OCI-LY7 (cell line): ENCODE data around the gene SRRM5. TPM values are rescaled to one million over a fixed set of nuclear protein-coding genes. Genes with fewer than 3 reads are reported as not detected.

Experiments
- BruUV-seq: library from RNA; stranded (reverse); fragments of 400-500 nt; replicated peaks from 2 replicates; lab custom pipeline; 2021; lab: Mats Ljungman, UMichigan
- CTCF ChIA-PET: fragments of 300-600 bp; sonication (Branson Sonifier 250); formaldehyde crosslinking; loops from one replicate; lab custom pipeline; 2022; ENCODE audit warnings: antibody characterized with exemption; ENCODE audit not compliant: unreplicated experiment; lab: Charles Lee
- POLR2A ChIA-PET: fragments of 300-600 bp; sonication (Branson Sonifier 250); formaldehyde crosslinking; loops from one replicate; lab custom pipeline; 2022; ENCODE audit warnings: antibody characterized with exemption; lab: Charles Lee
- DNase-seq: peaks from one replicate; pipeline ENCODE4 v3.0.0-alpha.2; 2015; ENCODE audit warnings: low spot score
- H2AFZ ChIP-seq: fragments of 200-600 bp; sonication (generic), shearing (Covaris generic); 2 replicates; pipeline ENCODE4 v1.6.1; 2014; ENCODE audit warnings: mild to moderate bottlenecking, antibody characterized with exemption, low read length, moderate library complexity
- H3K27ac ChIP-seq: fragments of 200-600 bp; sonication (generic); 2 replicates; pipeline ENCODE4 v1.5.1; 2014; ENCODE audit warnings: mixed run types, low read depth, mild to moderate bottlenecking, moderate library complexity, low read length, inconsistent platforms; ENCODE audit not compliant: poor library complexity, severe bottlenecking
- H3K36me3 ChIP-seq: fragments of 200-600 bp; sonication (generic); 2 replicates; pipeline ENCODE4 v1.6.1; 2014; ENCODE audit warnings: mild to moderate bottlenecking, antibody characterized with exemption, low read length, moderate library complexity, mixed read lengths; ENCODE audit not compliant: insufficient read depth
- H3K4me1 ChIP-seq: fragments of 200-600 bp; sonication (generic); 2 replicates; pipeline ENCODE4 v1.5.1; 2014; ENCODE audit warnings: mild to moderate bottlenecking, low read length; ENCODE audit not compliant: insufficient read depth, poor library complexity, severe bottlenecking
- H3K4me2 ChIP-seq: fragments of 200-600 bp; sonication (generic); 2 replicates; pipeline ENCODE4 v1.6.1; 2014; ENCODE audit warnings: mild to moderate bottlenecking, low read length
- H3K4me3 ChIP-seq: fragments of 200-600 bp; sonication (generic); 2 replicates; pipeline ENCODE4 v1.5.1; 2014; ENCODE audit warnings: mild to moderate bottlenecking, low read depth, low read length; ENCODE audit not compliant: poor library complexity, severe bottlenecking
- H3K79me2 ChIP-seq: fragments of 200-600 bp; sonication (generic); 2 replicates; pipeline ENCODE4 v1.6.1; 2016; ENCODE audit warnings: low read depth, mild to moderate bottlenecking, low read length, moderate library complexity, mixed read lengths; ENCODE audit not compliant: insufficient read depth
- H3K9me2 ChIP-seq: fragments of 200-600 bp; sonication (generic); 2 replicates; pipeline ENCODE4 v1.6.1; 2016; ENCODE audit warnings: mild to moderate bottlenecking, low read length, mixed read lengths; ENCODE audit not compliant: insufficient read depth
- H3K9me3 ChIP-seq: fragments of 200-600 bp; sonication (generic); 2 replicates; pipeline ENCODE4 v1.6.1; 2014; ENCODE audit warnings: mild to moderate bottlenecking, mixed run types, low read length, mixed read lengths
- H4K20me1 ChIP-seq: fragments of 200-600 bp; sonication (generic); 2 replicates; pipeline ENCODE4 v1.6.1; 2014; ENCODE audit warnings: mild to moderate bottlenecking, antibody characterized with exemption, low read length, moderate library complexity, mixed read lengths; ENCODE audit not compliant: insufficient read depth
- CTCF ChIP-seq: fragments of 200-600 bp; sonication (generic); conservative IDR thresholded peaks from 2 replicates; pipeline ENCODE4 v1.5.1; 2014; ENCODE audit warnings: mild to moderate bottlenecking, antibody characterized with exemption, low read length, moderate library complexity, mixed read lengths
- EZH2phosphoT487 ChIP-seq: fragments of 200-600 bp; sonication (generic); IDR thresholded peaks from 2 replicates; pipeline ENCODE4 v1.6.1; 2018; ENCODE audit warnings: low read depth, borderline replicate concordance, mild to moderate bottlenecking, mixed run types, antibody characterized with exemption, low read length, moderate library complexity, mixed read lengths
- intact Hi-C: fragments of 100-400 bp; cut with micrococcal nuclease; formaldehyde crosslinking; loops from one replicate; pipeline ENCODE4 v1.10.0; 2022; ENCODE audit not compliant: unreplicated experiment
- total RNA-seq, 2 experiments: library from RNA; depleted of rRNA in 1 of 2; stranded (reverse); fragments of >200 nt in 1 of 2; shearing (Covaris generic) in 1 of 2; gene quantifications; 2 replicates each; pipeline ENCODE4 v1.2.3, GENCODE V29; 2014 to 2022

Gene SRRM5
- total RNA-seq, 2 experiments from 2014 or later = 0.61 to 0.73 TPM

GRCh38 chr19:43623889-43624670, 12.2 kb downstream of the SRRM5 start:
- H3K27ac ChIP-seq = no peak overlapping the region
- no peak overlapping the region for H2AFZ ChIP-seq
- BruUV-seq = no TSS peak
- TF ChIP-seq EZH2phosphoT487 (no peak), CTCF (no peak)
- no peaks in the 10 kb centered on the region for H3K36me3 ChIP-seq
- POLR2A ChIA-PET = no interaction called here
- H3K9me2 ChIP-seq = no peaks in the 10 kb centered on the region
- no peaks in the 10 kb centered on the region for H4K20me1 ChIP-seq
- no peak overlapping the region for H3K4me2 ChIP-seq
- peaks cover 12% of the 10 kb centered on the region for H3K4me1 ChIP-seq
- CTCF ChIA-PET = no interaction called here
- no peak for DNase-seq
- no peaks in the 10 kb centered on the region for H3K9me3 ChIP-seq
- H3K79me2 ChIP-seq = peaks cover 8% of the 10 kb centered on the region; the same call in 1 of the 2 replicates
- H3K4me3 ChIP-seq = no peak overlapping the region
- intact Hi-C loops = no loop called here

DNA sequence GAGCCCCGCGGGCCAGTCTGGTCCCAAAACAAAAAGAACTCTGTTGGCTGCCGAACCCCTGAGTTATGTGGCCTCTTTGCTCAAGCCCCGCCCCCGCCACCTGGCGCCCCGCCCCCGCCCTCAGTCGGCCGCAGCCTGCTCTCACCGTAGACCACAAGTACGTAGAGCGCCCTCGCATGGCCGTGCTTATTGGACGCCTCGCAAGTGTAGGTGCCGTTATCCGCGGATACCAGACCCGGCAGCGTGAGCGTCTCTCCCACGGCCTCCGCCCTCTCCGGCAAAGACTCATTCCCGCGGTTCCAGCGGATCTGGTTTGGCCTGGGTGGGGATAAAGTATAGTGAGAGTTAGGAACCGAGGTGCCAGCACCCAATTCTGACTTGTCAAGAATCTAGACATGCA, 13.0 kb downstream of the SRRM5 start:
- peak; percentile 92 for DNase-seq
- intact Hi-C loops = no loop called here
- Histone ChIP-seq H3K4me2 (peak overlapping the region; percentile 16; the same call in 1 of the 2 replicates), H3K4me3 (no peak overlapping the region), H3K36me3 (no peaks in the 10 kb centered on the region), H3K4me1 (peaks cover 12% of the 10 kb centered on the region), H2AFZ (no peak overlapping the region), H3K9me2 (no peaks in the 10 kb centered on the region), H3K9me3 (no peaks in the 10 kb centered on the region), H4K20me1 (no peaks in the 10 kb centered on the region), H3K27ac (no peak overlapping the region), H3K79me2 (peaks cover 8% of the 10 kb centered on the region; the same call in 1 of the 2 replicates)
- ChIA-PET CTCF (no interaction called here), POLR2A (no interaction called here)
- TF ChIP-seq EZH2phosphoT487 (no peak), CTCF (peak; percentile 69)
- no TSS peak for BruUV-seq
